Measurements from ENCODE around the gene PCDH15. TPM values are rescaled to one million over a fixed set of nuclear protein-coding genes. Genes with fewer than 3 reads are reported as not detected.
"Not testable (repeated sequence)": the region's sequence is repeated elsewhere in the genome, so short reads cannot be mapped to it uniquely, and the experiment has no call there.

The PCDH15 gene
- total and polyA plus RNA-seq, 4 donors, result 20.7 to 46.8 (median 39.1) TPM

DNA sequence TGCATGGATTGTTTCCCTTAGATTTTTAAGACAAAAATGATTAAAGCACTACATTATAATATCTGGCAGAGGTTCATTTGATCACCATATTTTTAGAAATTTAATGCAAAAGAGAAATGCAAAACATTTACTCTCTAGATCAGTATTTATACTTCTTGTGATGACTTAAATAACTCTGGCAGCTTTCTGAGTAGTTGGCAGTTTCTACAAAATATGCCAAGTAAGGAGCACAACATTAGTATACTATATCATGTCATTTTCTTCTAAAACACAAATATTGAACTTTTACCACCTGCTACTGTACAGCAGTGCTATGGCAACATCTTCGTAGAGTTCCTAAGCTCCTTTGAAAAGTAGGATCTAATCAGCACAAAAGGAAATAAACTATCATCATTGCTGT, 275.2 kb downstream of the PCDH15 start:
- no CpG with 5 or more reads among the region's 1 CpG for WGBS (ENCODE audit: insufficient coverage)
- peak in 1 of 6 donors; percentile 85 for DNase-seq (ENCODE audit: low read depth in 4 of 6, low spot score in 6 of 6)

GRCh38 chr10:54515244-54515643, 285.8 kb downstream of the PCDH15 start:
- not testable (repeated sequence) for H3K36me3 ChIP-seq (ENCODE audit: control insufficient read depth, insufficient read depth, low read length); H3K4me3 ChIP-seq (ENCODE audit: low read depth, low read length); H3K4me1 ChIP-seq (ENCODE audit: control insufficient read depth, insufficient read depth, low read length); H3K27ac ChIP-seq (ENCODE audit: low read depth, low read length); DNase-seq (ENCODE audit: low read depth in 4 of 6, low spot score in 6 of 6); H3K9me3 ChIP-seq (ENCODE audit: control insufficient read depth, insufficient read depth, low read length); H3K27me3 ChIP-seq (ENCODE audit: control insufficient read depth, insufficient read depth, low read length)
- WGBS (ENCODE audit: insufficient coverage), result 91% methylated on average over 6 of the region's 12 CpGs

More for the DNA sequence above, 275.2 kb downstream of the PCDH15 start:
- H3K27ac ChIP-seq (ENCODE audit: low read depth, low read length), result no peak overlapping the region
- H3K4me1 ChIP-seq (ENCODE audit: control insufficient read depth, insufficient read depth, low read length), result no peaks in the 10 kb centered on the region
- H3K4me3 ChIP-seq (ENCODE audit: low read depth, low read length), result no peak overlapping the region
- no peaks in the 10 kb centered on the region for H3K27me3 ChIP-seq (ENCODE audit: control insufficient read depth, insufficient read depth, low read length)
- H3K36me3 ChIP-seq (ENCODE audit: control insufficient read depth, insufficient read depth, low read length), result no peaks in the 10 kb centered on the region
- no peaks in the 10 kb centered on the region for H3K9me3 ChIP-seq (ENCODE audit: control insufficient read depth, insufficient read depth, low read length)

- H3K36me3 ChIP-seq (ENCODE audit: control insufficient read depth, insufficient read depth, low read length), result no peaks in the 10 kb centered on the region
- no peak overlapping the region for H3K27ac ChIP-seq (ENCODE audit: low read depth, low read length)
- H3K4me1 ChIP-seq (ENCODE audit: control insufficient read depth, insufficient read depth, low read length), result no peaks in the 10 kb centered on the region
- no peak for DNase-seq (ENCODE audit: low read depth in 4 of 6, low spot score in 6 of 6)
- no peaks in the 10 kb centered on the region for H3K27me3 ChIP-seq (ENCODE audit: control insufficient read depth, insufficient read depth, low read length)
- WGBS (ENCODE audit: insufficient coverage), result 95% methylated on average over 3 of the region's 3 CpGs
- H3K9me3 ChIP-seq (ENCODE audit: control insufficient read depth, insufficient read depth, low read length), result no peaks in the 10 kb centered on the region
- H3K4me3 ChIP-seq (ENCODE audit: low read depth, low read length), result no peak overlapping the region
These were observed 297.2 kb downstream of the PCDH15 start for GRCh38 chr10:54503863-54504262.

DNA sequence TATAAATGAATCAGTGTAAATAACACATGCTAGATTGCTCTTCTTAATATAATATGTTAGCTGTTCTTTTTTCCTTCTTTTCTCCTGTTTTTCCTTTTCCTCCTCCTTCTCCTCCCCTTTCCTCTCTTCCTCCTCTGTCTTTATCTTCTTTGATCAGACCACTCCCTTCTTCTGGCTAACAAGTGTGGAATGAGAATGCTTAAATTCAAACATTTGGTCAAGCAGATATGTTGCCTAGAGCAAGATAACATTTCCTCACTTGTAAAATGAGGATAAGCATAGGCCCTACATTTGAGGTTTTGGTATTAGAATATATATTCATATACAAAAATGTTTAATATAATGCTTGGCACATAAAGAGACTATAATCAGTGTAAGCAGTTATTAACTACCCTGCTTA, 299.1 kb downstream of the PCDH15 start:
- Histone ChIP-seq H3K36me3 (ENCODE audit: control insufficient read depth, insufficient read depth, low read length) (no peaks in the 10 kb centered on the region), H3K9me3 (ENCODE audit: control insufficient read depth, insufficient read depth, low read length) (no peaks in the 10 kb centered on the region), H3K27me3 (ENCODE audit: control insufficient read depth, insufficient read depth, low read length) (no peaks in the 10 kb centered on the region), H3K27ac (ENCODE audit: low read depth, low read length) (no peak overlapping the region), H3K4me3 (ENCODE audit: low read depth, low read length) (no peak overlapping the region), H3K4me1 (ENCODE audit: control insufficient read depth, insufficient read depth, low read length) (no peaks in the 10 kb centered on the region)
- DNase-seq (ENCODE audit: low read depth in 4 of 6, low spot score in 6 of 6), result no peak

DNA sequence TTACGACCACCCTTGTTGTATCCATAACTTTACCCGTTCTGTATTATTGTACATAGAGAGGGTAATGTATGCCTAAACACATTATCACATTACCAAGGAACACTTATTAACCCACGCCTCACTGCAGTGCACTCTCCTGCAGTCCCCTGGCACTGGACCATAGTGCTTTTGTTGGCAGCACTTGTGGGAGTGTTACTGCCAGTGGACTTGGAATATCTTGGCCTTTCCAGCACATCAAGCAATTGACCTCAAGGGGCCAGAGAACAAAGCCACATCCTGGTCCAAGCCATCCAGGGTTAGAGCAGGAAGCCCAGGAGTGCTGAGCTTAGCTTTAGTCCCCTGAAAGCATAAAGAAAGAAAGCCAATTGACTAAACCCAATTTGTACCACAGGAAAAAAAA, 304.2 kb downstream of the PCDH15 start:
- Histone ChIP-seq H3K4me1 (ENCODE audit: control insufficient read depth, insufficient read depth, low read length) (no peaks in the 10 kb centered on the region), H3K4me3 (ENCODE audit: low read depth, low read length) (no peak overlapping the region), H3K9me3 (ENCODE audit: control insufficient read depth, insufficient read depth, low read length) (no peaks in the 10 kb centered on the region), H3K27ac (ENCODE audit: low read depth, low read length) (no peak overlapping the region), H3K36me3 (ENCODE audit: control insufficient read depth, insufficient read depth, low read length) (no peaks in the 10 kb centered on the region), H3K27me3 (ENCODE audit: control insufficient read depth, insufficient read depth, low read length) (no peaks in the 10 kb centered on the region)
- no CpG with 5 or more reads among the region's 3 CpGs for WGBS (ENCODE audit: insufficient coverage)
- DNase-seq (ENCODE audit: low read depth in 4 of 6, low spot score in 6 of 6), result peak in 1 of 6 donors; percentile 21

- no peak for DNase-seq (ENCODE audit: low read depth in 4 of 6, low spot score in 6 of 6)
- H3K27ac ChIP-seq (ENCODE audit: low read depth, low read length), result no peak overlapping the region
- no peak overlapping the region for H3K4me3 ChIP-seq (ENCODE audit: low read depth, low read length)
- no peaks in the 10 kb centered on the region for H3K27me3 ChIP-seq (ENCODE audit: control insufficient read depth, insufficient read depth, low read length)
- no peaks in the 10 kb centered on the region for H3K9me3 ChIP-seq (ENCODE audit: control insufficient read depth, insufficient read depth, low read length)
- H3K4me1 ChIP-seq (ENCODE audit: control insufficient read depth, insufficient read depth, low read length), result no peaks in the 10 kb centered on the region
- no CpG with 5 or more reads among the region's 2 CpGs for WGBS (ENCODE audit: insufficient coverage)
- no peaks in the 10 kb centered on the region for H3K36me3 ChIP-seq (ENCODE audit: control insufficient read depth, insufficient read depth, low read length)
These were observed 313.3 kb downstream of the PCDH15 start for GRCh38 chr10:54487743-54488142.

DNA sequence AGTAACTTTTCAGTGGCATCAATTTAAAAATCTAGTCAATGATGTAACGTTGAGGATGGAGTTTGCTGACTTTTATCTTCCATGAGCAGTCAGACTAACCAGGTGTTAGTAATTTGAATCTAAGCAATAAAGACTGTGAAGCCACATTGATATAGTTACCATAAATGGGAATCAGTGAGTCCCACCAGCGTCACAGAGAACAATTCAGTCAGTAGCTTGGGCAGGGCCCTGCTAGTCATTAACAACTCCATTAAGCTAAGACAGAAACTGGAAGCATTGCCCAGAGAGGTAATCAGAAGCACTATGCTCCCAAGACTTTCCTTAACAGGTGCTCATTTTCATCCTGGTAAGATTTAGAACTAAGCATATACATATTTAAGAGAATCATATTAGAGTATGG, 315.1 kb downstream of the PCDH15 start:
- 67% methylated on average over 1 of the region's 2 CpGs for WGBS (ENCODE audit: insufficient coverage)
- Histone ChIP-seq H3K4me1 (ENCODE audit: control insufficient read depth, insufficient read depth, low read length) (no peaks in the 10 kb centered on the region), H3K27me3 (ENCODE audit: control insufficient read depth, insufficient read depth, low read length) (no peaks in the 10 kb centered on the region), H3K36me3 (ENCODE audit: control insufficient read depth, insufficient read depth, low read length) (no peaks in the 10 kb centered on the region), H3K4me3 (ENCODE audit: low read depth, low read length) (no peak overlapping the region), H3K27ac (ENCODE audit: low read depth, low read length) (no peak overlapping the region), H3K9me3 (ENCODE audit: control insufficient read depth, insufficient read depth, low read length) (no peaks in the 10 kb centered on the region)
- DNase-seq (ENCODE audit: low read depth in 4 of 6, low spot score in 6 of 6), result no peak

GRCh38 chr10:54484186-54484585, 316.8 kb downstream of the PCDH15 start:
- Histone ChIP-seq H3K27me3 (ENCODE audit: control insufficient read depth, insufficient read depth, low read length) (no peaks in the 10 kb centered on the region), H3K4me3 (ENCODE audit: low read depth, low read length) (no peak overlapping the region), H3K4me1 (ENCODE audit: control insufficient read depth, insufficient read depth, low read length) (no peaks in the 10 kb centered on the region), H3K36me3 (ENCODE audit: control insufficient read depth, insufficient read depth, low read length) (no peaks in the 10 kb centered on the region), H3K27ac (ENCODE audit: low read depth, low read length) (no peak overlapping the region), H3K9me3 (ENCODE audit: control insufficient read depth, insufficient read depth, low read length) (no peaks in the 10 kb centered on the region)
- WGBS (ENCODE audit: insufficient coverage), result no CpG with 5 or more reads among the region's 1 CpG
- no peak for DNase-seq (ENCODE audit: low read depth in 4 of 6, low spot score in 6 of 6)

DNA sequence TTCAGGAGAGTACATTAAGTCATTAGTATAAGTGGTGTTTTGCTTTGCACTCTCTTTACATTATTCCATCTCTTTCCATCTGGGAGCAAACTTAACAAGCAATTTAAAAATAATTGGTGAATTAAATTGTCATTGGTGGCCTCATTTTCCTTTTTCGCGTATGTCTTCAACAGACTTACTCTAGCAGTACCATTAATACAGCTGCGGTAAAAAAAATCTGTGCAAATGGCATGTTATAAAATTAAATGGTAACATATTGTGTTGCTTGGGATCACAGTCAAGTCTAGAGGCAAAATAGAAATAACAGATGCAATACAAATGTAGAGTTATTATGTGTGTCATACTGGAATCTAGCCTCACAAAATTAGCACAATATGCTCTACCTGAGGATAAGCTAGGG, 322.4 kb downstream of the PCDH15 start:
- no peaks in the 10 kb centered on the region for H3K9me3 ChIP-seq (ENCODE audit: control insufficient read depth, insufficient read depth, low read length)
- H3K4me1 ChIP-seq (ENCODE audit: control insufficient read depth, insufficient read depth, low read length), result no peaks in the 10 kb centered on the region
- no peaks in the 10 kb centered on the region for H3K36me3 ChIP-seq (ENCODE audit: control insufficient read depth, insufficient read depth, low read length)
- H3K27ac ChIP-seq (ENCODE audit: low read depth, low read length), result no peak overlapping the region
- peak in 2 of 6 donors; percentile 63 for DNase-seq (ENCODE audit: low read depth in 4 of 6, low spot score in 6 of 6)
- H3K4me3 ChIP-seq (ENCODE audit: low read depth, low read length), result no peak overlapping the region
- WGBS (ENCODE audit: insufficient coverage), result no CpG with 5 or more reads among the region's 3 CpGs
- no peaks in the 10 kb centered on the region for H3K27me3 ChIP-seq (ENCODE audit: control insufficient read depth, insufficient read depth, low read length)

- no peaks in the 10 kb centered on the region for H3K9me3 ChIP-seq (ENCODE audit: control insufficient read depth, insufficient read depth, low read length)
- no peaks in the 10 kb centered on the region for H3K4me1 ChIP-seq (ENCODE audit: control insufficient read depth, insufficient read depth, low read length)
- no peaks in the 10 kb centered on the region for H3K36me3 ChIP-seq (ENCODE audit: control insufficient read depth, insufficient read depth, low read length)
- no peak for DNase-seq (ENCODE audit: low read depth in 4 of 6, low spot score in 6 of 6)
- no peak overlapping the region for H3K4me3 ChIP-seq (ENCODE audit: low read depth, low read length)
- no peaks in the 10 kb centered on the region for H3K27me3 ChIP-seq (ENCODE audit: control insufficient read depth, insufficient read depth, low read length)
- WGBS (ENCODE audit: insufficient coverage), result no CpG with 5 or more reads among the region's 4 CpGs
- no peak overlapping the region for H3K27ac ChIP-seq (ENCODE audit: low read depth, low read length)
These were observed 323.3 kb downstream of the PCDH15 start for GRCh38 chr10:54477738-54478137.

Data from spinal cord (tissue), 10 donors.